GM23248 (cell line): Measurements from ENCODE around the gene ACP2.

ENCODE experiments used
- EZH2 ChIP-seq: fragments of 200-600 bp; sonication (generic); IDR thresholded peaks from 2 replicates; pipeline ENCODE4 v1.6.1; 2018; ENCODE audit warnings: antibody characterized with exemption, mild to moderate bottlenecking; ENCODE audit not compliant: insufficient read depth, poor library complexity, severe bottlenecking
- EZH2phosphoT487 ChIP-seq: fragments of 200-600 bp; sonication (generic); IDR thresholded peaks from 2 replicates; pipeline ENCODE4 v1.6.1; 2018; ENCODE audit warnings: antibody characterized with exemption, moderate library complexity, mild to moderate bottlenecking, low read depth; ENCODE audit not compliant: insufficient read depth

- TF ChIP-seq EZH2 = no peak
- no peak for TF ChIP-seq EZH2phosphoT487
Measured at GRCh38 chr11:47242596-47243192, 5.9 kb downstream of the ACP2 start.
